K562 (cell line): ENCODE measurements around the gene GLIS1.

ENCODE experiments used
- CTCF ChIP-seq, 3 experiments: IDR thresholded peaks in 2 of 3; conservative IDR thresholded peaks in 1 of 3; 2 replicates each; pipeline ENCODE4 v1.5.1; 2011 to 2012; ENCODE audit warnings: low read length in 3 of 3, mild to moderate bottlenecking in 3 of 3, control low read depth in 2 of 3, improper control_type of control experiment in 1 of 3, inconsistent platforms in 1 of 3, low read depth in 1 of 3, mixed read lengths in 1 of 3, moderate library complexity in 1 of 3; ENCODE audit not compliant: insufficient read depth in 2 of 3
- ELF4 ChIP-seq: fragments of 450-650 bp; formaldehyde crosslinking; IDR thresholded peaks from 2 replicates; pipeline ENCODE4 v1.4.0; 2022; ENCODE audit warnings: missing genetic modification characterization
- EP300 ChIP-seq: IDR thresholded peaks from 2 replicates; pipeline ENCODE4 v1.6.1; 2012; ENCODE audit warnings: low read length, improper control_type of control experiment
- KDM1A ChIP-seq, 2 experiments: fragments of 450-650 bp; IDR thresholded peaks; 2 replicates each; pipeline ENCODE4 v1.6.1; 2016; ENCODE audit warnings: mild to moderate bottlenecking in 2 of 2
- PBX2 ChIP-seq, 2 experiments: IDR thresholded peaks in 1 of 2; conservative IDR thresholded peaks in 1 of 2; 2 replicates each; pipeline ENCODE4 v1.6.1; 2016; ENCODE audit warnings: low read depth in 2 of 2, mild to moderate bottlenecking in 1 of 2, missing compliant biosample characterization in 1 of 2, missing genetic modification characterization in 1 of 2, moderate library complexity in 1 of 2
- POLR2AphosphoS5 ChIP-seq: IDR thresholded peaks from 2 replicates; pipeline ENCODE4 v1.6.1; 2011; ENCODE audit warnings: mild to moderate bottlenecking, low read depth, low read length, moderate library complexity; ENCODE audit not compliant: control insufficient read depth, insufficient read depth
- RNF2 ChIP-seq: sonication (generic); IDR thresholded peaks from 2 replicates; pipeline ENCODE4 v1.6.1; 2016
- ZBTB33 ChIP-seq: sonication (generic); formaldehyde crosslinking; IDR thresholded peaks from 2 replicates; pipeline ENCODE4 v1.8.1; 2023; ENCODE audit warnings: mild to moderate bottlenecking, missing genetic modification reagents
- ZNF324 ChIP-seq: fragments of 250-450 bp; sonication (Bioruptor Pico); IDR thresholded peaks from 2 replicates; pipeline ENCODE4 v1.4.0; 2020; ENCODE audit warnings: mild to moderate bottlenecking
- TF ChIP-seq, protein P1 (sequence below): sonication (generic); formaldehyde crosslinking; IDR thresholded peaks from 2 replicates; pipeline ENCODE4 v1.8.1; 2022; ENCODE audit warnings: missing genetic modification reagents
- TF ChIP-seq, protein P2 (sequence below): fragments of 450-650 bp; IDR thresholded peaks from 2 replicates; pipeline ENCODE4 v1.6.1; 2016; ENCODE audit warnings: low read depth

DNA sequence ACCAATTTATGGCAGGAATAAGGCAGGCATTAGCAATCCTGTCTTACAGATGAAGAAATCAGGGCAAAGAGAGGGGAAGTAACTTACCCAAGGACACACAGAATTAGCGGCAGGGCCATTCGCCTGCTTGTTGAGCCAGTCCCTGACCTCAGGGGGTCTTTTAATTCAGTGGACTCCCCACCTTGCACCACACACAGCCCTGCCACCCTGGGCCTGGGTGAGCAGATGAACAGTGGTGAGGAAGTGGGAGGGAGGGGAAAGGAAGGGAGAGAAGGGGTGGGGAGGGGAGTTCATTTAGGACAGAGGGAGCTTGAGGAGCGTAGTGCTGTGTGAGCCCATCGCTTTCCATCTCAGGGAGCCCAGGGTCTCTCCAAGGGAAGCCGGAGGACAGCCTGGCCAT lies 34.7 kb downstream of the GLIS1 start:
- TF ChIP-seq RNF2 (no peak), CTCF (IDR thresholded peaks at IDR 0.05 in 2 of 3, conservative IDR thresholded peaks at IDR 0.05 in 1 of 3; ENCODE audit: insufficient read depth in 2 of 3, low read depth in 1 of 3, low read length in 3 of 3) (no peak), POLR2AphosphoS5 (no peak), EP300 (no peak), ZNF324 (CRISPR knock-in tag) (no peak), ZBTB33 (CRISPR knock-in tag) (no peak), KDM1A (IDR thresholded peaks at IDR 0.05) (no peak), PBX2 (CRISPR knock-in tag; IDR thresholded peaks at IDR 0.05; ENCODE audit: low read depth) (no peak), PBX2 (tag; conservative IDR thresholded peaks at IDR 0.05; ENCODE audit: low read depth) (no peak), ELF4 (no peak)
- TF ChIP-seq, protein P1, sequence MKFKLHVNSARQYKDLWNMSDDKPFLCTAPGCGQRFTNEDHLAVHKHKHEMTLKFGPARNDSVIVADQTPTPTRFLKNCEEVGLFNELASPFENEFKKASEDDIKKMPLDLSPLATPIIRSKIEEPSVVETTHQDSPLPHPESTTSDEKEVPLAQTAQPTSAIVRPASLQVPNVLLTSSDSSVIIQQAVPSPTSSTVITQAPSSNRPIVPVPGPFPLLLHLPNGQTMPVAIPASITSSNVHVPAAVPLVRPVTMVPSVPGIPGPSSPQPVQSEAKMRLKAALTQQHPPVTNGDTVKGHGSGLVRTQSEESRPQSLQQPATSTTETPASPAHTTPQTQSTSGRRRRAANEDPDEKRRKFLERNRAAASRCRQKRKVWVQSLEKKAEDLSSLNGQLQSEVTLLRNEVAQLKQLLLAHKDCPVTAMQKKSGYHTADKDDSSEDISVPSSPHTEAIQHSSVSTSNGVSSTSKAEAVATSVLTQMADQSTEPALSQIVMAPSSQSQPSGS: no peak
- TF ChIP-seq, protein P2, sequence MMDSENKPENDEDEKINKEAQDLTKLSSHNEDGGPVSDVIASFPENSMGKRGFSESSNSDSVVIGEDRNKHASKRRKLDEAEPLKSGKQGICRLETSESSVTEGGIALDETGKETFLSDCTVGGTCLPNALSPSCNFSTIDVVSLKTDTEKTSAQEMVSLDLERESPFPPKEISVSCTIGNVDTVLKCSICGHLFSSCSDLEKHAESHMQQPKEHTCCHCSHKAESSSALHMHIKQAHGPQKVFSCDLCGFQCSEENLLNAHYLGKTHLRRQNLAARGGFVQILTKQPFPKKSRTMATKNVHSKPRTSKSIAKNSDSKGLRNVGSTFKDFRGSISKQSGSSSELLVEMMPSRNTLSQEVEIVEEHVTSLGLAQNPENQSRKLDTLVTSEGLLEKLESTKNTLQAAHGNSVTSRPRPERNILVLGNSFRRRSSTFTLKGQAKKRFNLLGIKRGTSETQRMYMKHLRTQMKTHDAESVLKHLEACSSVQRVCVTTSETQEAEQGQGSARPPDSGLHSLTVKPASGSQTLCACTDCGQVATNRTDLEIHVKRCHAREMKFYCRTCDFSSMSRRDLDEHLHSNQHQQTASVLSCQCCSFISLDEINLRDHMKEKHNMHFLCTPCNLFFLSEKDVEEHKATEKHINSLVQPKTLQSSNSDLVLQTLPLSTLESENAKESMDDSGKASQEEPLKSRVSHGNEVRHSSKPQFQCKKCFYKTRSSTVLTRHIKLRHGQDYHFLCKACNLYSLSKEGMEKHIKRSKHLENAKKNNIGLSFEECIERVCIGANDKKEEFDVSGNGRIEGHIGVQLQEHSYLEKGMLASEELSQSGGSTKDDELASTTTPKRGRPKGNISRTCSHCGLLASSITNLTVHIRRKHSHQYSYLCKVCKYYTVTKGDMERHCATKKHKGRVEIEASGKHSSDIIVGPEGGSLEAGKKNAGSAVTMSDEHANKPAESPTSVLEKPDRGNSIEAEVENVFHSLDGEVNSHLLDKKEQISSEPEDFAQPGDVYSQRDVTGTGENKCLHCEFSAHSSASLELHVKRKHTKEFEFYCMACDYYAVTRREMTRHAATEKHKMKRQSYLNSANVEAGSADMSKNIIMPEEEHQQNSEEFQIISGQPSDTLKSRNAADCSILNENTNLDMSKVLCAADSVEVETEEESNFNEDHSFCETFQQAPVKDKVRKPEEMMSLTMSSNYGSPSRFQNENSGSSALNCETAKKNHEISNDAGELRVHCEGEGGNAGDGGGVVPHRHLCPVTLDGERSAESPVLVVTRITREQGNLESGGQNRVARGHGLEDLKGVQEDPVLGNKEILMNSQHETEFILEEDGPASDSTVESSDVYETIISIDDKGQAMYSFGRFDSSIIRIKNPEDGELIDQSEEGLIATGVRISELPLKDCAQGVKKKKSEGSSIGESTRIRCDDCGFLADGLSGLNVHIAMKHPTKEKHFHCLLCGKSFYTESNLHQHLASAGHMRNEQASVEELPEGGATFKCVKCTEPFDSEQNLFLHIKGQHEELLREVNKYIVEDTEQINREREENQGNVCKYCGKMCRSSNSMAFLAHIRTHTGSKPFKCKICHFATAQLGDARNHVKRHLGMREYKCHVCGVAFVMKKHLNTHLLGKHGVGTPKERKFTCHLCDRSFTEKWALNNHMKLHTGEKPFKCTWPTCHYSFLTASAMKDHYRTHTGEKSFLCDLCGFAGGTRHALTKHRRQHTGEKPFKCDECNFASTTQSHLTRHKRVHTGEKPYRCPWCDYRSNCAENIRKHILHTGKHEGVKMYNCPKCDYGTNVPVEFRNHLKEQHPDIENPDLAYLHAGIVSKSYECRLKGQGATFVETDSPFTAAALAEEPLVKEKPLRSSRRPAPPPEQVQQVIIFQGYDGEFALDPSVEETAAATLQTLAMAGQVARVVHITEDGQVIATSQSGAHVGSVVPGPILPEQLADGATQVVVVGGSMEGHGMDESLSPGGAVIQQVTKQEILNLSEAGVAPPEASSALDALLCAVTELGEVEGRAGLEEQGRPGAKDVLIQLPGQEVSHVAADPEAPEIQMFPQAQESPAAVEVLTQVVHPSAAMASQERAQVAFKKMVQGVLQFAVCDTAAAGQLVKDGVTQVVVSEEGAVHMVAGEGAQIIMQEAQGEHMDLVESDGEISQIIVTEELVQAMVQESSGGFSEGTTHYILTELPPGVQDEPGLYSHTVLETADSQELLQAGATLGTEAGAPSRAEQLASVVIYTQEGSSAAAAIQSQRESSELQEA: no peak
